Occipital lobe (tissue), 2 donors: ENCODE data around the gene SRGAP2C. TPM values are rescaled to one million over a fixed set of nuclear protein-coding genes. Genes with fewer than 3 reads are reported as not detected.
"Not testable (repeated sequence)": the region's sequence is repeated elsewhere in the genome, so short reads cannot be mapped to it uniquely, and the experiment has no call there.

ENCODE experiments used
- DNase-seq: peaks from one replicate; lab custom pipeline; 2025; lab: John Stamatoyannopoulos, UW
- total RNA-seq: library from RNA; depleted of rRNA; stranded (reverse); fragments of >200 nt; gene quantifications from one replicate; pipeline ENCODE4 v1.2.3, GENCODE V29; 2014

SRGAP2C gene
- total RNA-seq, 1 donor from 2014 or later = 56.6 TPM

DNA sequence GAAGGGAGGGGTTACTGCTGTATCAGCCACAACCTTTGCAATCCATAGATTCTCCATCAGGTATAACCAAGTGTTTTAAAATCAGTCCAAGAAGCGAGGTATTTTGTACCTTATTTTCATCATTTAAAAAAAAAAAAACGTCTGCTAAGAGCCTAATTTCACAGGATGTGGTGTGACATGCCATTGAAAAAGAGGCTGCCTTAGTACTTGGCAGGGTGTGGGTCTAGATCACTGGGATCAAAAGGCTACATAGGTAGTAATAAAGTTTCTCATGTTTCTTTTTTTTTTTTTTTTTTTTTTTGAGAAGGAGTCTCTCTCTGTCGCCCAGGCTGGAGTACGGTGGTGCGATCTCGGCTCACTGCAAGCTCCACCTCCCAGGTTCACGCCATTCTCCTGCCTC lies 192.2 kb downstream of the SRGAP2C start:
- DNase-seq = not testable (repeated sequence)

DNA sequence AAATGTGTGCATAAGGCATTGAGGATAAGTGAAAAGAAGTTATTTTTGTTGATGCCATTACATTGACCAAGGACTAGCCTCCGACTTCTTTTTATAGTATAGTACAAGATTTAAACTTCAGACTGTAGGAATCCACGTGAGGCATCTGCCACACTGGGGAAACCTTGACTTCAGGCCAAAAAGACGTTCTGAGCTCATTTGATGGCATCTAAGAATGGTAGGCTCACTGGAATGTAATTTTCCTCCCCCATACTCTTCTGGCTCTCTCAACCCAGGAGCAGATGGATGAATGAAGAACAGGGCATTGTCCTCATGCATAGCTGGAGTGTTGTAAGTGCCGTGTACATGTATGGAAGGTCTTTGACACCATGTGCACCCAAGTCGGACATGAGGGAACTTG lies 194.0 kb downstream of the SRGAP2C start:
- not testable (repeated sequence) for DNase-seq

DNA sequence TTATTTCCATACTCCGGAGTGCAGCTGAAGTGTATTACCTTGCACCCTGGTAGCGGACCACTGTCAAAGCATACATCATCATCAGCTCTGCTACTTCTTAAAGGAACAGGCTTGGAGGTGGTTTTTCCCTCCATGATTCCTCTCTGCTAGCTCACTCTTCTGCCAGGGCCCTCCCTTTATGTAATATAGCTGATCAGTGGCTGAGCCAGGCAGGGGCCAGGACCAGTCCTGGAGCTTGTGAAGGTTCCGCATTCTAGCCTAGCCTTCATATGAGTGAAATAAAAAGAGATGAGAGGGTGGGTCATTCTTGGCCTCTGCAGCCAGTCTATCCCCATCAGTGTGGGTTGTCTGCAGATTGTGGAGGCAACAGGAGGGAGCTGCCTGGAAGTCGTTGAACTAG lies 200.0 kb downstream of the SRGAP2C start:
- not testable (repeated sequence) for DNase-seq

DNA sequence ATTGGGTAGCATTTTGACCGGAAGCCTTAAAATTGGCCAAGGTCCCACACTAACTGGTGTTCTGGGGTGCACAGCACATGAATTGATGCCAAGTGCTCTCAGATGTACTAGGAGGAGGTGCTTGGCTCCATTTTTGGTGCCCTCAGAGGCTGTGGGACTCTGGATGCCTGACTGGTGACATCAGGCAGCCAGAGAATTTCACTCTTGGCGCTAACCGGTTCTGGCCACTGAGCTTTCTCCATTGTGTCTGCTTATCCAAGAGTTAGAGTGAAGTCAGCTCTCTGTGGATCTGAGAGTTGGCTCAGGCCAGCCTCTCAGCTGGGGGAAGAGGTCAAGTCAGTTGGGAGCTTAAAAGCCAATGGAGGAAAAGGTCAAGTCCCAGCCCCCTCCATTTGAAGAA lies 200.4 kb downstream of the SRGAP2C start:
- not testable (repeated sequence) for DNase-seq

DNA sequence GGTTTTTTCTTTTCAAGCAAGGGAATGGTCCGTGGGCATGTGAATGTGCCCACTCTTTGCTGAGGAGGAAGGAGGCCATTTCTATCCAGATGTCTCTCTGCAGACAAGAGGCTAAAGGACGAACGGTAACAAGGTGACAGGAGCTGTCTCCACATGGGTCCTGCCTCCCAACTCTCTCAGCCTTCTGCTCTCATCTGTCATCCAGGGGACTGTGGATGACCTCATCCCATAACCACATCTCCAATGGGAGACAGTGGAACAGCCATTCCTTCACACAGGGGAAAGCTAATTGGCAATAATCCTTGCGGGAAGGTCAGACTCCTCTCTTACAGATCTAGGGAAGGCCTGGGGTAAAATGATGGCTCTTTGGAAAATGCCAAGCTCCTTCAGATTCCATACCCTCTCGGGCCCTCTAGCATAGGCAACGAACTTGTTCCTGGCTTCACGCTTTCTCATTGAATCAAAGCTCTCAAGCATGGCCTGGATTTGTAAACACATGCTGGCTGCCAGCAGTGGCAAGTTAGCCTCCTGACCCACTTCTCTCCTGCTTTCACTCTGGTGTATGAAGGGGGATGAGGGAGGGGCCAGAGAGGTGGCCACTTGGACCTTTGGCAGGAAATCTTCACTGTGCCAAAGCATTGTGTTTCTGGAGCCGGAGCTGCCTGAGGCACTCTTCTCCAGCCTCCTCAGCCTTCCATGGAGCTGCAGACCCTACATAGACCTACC lies 201.0 kb downstream of the SRGAP2C start:
- not testable (repeated sequence) for DNase-seq

DNA sequence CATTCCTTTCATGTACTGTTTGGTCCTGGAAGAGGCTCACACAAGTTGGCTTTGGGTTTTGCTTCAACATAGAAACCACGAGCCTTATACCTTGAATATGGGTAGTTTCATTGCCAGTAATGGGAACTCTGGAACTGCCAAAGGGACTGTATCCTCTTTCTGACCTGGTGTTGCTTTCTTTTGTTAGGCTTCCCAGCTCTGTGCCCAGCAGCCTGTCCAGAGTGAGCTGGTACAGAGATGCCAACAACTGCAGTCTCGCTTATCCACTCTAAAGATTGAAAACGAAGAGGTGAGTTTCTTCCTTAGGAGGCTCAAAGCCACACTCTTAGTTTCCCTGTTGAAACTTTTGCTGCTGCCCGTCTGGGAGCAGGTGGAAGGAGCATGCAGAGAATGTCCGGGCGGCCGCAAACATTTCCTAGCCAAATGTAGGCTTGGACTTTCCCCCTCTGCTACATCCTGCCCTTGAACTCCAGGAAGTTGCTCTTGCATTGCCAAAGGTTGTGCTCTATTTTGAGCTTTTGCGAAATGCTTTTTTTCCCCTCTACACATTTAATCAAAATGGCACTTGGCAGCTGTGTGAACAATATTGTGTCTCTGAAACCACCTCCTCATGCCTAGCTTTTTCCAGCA lies 201.7 kb downstream of the SRGAP2C start:
- not testable (repeated sequence) for DNase-seq

DNA sequence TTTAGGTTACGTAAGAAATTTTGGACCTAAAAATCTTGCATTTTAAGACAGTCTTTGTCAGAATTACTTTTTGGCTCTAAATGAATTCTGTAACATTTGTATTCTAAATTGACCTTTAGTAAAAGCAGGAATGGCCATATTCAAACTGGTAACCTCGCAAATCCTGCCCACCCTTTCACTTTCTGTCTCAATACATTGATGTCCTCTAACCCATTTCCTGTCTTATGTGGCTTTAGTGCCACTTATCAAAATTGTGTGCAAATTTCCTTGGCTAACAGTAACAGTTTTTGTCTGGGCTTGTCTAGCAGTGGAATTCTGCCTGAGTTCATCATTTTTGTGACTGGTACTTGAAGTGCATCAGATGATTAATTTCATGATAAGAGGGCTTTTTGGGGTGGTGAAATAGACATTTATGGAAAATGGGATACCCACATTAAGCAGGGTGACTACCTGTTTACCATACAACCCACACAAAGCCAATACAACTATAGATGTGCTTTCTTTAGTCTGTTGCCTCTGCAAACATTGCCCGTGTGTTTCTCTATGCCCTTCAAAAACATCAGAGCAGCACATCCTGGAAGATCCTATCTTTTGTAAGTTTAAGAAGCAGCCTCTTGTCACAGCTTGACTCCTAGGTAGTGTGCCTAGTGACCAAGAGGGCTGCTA lies 205.3 kb downstream of the SRGAP2C start:
- DNase-seq = not testable (repeated sequence)

DNA sequence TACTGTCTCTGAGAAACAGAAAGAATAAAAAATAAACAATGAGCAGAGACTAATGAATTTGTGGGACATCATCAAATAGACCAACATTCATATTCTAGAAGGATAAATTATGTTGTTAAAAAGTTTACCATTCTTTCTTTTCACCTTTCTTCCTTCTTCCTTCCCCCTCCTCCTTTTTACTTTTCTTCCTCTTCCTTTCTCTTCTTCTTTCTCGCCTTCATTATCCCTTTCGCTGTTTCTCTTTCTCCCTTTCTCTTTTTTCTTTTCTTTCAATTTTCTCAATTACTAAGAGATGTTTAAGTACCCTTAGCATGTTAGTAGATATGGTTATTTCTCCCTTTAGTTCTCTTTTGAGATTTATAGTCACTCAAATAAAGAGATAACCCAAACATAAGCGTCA lies 207.4 kb downstream of the SRGAP2C start:
- not testable (repeated sequence) for DNase-seq

DNA sequence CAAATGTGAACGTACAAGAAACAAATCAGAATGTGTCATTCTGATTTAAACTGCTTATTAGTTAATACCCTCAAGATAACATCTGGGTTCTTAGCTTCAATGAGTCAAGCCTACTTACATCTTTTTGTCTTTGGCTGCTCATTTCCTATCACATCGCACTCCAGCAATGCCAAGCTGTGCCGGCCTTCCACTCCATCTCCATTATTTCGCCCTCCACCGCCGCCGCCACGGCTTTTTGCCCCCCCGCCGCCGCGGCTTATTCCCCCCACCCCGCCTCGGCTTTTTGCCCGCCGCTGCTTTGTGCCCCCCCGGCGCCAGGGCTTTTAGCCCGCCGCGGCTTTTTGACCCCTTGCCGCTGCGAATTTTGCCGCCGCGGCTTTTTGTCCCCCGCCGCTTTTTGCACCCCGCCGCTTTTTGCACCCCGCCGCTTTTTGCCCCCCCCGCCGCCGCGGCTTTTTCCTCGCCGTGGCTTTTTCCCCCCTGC lies 211.0 kb downstream of the SRGAP2C start:
- DNase-seq = not testable (repeated sequence)

DNA sequence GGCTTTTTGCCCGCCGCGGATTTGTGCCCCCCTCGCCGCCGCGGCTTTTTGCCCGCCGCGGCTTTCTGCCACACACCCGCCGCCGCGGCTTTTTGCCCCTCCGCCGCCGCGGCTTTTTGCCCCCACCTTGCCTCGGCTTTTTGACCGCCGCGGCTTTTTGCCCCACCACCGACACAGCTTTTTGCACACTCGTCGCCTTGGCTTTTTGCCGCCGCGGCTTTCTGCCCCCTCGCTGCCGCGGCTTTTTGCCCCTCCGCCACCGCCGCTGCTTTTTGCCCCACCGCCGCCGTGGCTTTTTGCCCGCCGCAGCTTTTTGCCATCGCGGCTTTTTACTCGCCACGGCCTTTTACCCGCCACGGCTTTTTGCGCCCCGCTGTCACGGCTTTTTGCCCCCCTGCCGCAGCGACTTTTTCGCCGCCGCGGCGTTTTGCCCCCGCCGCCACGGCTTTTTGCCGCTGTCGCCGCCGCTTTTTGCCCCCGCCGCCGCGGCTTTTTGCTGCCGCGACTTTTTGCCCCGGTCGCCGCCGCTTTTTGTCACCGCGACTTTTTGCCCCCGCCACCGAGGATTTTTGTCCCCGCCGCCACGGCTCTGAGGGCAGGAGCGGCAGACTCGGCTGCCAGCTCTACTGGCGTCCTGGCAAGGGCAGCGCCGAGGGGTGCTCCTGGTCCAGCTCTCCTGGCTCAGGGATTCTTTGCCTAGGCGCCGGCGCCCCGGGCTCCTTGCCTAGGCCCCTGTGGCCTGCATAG lies 211.7 kb downstream of the SRGAP2C start:
- DNase-seq = not testable (repeated sequence)

DNA sequence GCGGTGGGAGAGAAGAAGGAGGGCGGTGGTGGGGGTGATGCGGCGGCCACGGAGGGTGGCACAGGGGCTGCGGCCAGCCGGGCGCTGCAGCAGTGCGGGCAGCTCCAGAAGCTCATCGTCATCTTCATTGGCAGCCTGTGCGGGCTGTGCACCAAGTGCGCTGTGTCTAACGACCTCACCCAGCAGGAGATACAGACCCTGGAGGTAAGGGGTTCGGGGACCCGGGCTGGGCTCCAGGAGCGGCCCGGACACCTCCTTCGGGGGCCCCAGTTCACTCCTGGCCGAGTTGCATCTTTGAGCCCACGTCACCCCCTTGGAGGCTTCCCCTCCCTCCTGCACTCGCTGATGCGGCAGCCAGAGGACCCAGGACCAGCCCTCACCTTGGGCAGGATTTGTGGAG lies 212.3 kb downstream of the SRGAP2C start:
- DNase-seq = not testable (repeated sequence)

DNA sequence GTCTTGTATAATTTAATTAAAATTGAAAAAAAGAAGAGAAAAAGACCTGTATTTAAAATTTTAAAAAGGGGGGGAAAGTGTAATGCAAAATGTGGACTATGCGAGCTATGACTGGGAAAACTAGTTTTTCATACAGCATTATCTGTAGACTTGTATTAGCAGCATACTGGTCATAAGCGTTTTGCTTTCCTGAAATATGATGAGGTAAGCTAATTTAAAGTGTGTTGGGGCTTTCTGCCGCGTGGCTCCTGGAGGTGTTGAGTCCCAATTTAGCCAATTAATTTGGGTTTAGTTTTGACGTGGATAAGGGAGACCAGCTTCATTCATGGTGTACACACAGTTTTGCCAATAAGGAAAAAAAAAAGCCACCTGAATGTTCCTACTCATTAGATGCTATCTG lies 214.4 kb downstream of the SRGAP2C start:
- not testable (repeated sequence) for DNase-seq

DNA sequence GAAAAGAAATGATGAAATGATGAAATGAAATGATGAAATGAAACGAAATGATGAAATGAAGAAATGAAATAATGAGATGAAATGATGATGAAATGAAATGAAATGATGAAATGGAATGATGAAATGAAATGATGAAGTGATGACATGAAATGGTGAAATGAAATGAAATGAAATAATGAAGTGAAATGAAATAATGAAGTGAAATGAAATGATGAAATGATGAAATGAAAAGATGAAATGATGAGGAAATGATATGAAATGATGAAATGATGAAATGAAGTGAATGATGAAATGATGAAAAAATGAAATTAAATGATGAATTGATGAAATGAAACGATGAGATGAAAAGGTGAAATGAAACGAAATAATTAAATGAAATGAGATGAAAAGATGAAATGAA lies 215.3 kb downstream of the SRGAP2C start:
- not testable (repeated sequence) for DNase-seq

DNA sequence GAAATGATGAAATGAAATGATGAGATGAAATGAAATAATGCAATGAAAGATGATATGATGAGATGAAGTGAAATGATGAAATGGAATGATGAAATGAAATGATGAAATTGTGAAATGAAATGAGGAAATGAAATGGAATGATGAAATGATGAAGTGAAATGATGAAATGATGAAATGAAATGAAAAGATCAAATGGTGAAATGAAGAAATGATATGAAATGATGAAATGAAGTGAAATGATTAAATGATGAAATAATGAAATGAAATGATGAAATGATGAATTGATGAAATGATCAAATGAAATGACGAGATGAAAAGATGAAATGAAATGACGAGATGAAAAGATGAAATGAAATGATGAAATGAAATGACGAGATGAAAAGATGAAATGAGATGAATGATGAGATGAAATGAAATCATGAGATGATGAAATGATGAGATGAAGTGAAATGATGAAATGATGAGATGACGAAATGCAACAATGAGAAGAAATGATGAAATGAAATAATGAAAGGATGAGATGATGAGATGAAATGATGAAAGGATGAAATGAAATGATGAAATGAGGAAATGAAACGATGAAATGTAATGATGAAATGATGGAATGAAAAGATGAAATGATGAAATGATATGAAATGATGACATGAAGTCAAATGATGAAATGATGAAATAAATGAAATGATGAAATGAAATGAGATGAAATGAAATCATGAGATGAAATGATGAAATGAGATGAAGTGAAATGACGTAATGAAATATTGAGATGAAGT lies 216.0 kb downstream of the SRGAP2C start:
- DNase-seq = not testable (repeated sequence)

DNA sequence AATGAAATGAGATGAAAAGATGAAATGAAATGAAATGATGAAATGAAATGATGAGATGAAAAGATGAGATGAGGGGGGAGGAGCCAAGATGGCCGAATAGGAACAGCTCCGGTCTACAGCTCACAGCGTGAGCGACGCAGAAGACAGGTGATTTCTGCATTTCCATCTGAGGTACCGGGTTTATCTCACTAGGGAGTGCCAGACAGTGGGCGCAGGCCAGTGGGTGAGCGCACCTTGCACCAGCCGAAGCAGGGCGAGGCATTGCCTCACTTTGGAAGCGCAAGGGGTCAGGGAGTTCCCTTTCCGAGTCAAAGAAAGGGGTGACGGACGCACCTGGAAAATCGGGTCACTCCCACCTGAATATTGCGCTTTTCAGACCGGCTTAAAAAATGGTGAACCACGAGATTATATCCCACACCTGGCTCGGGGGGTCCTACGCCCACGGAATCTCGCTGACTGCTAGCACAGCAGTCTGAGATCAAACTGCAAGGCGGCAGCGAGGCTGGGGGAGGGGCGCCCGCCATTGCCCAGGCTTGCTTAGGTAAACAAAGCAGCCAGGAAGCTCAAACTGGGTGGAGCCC lies 216.7 kb downstream of the SRGAP2C start:
- DNase-seq = not testable (repeated sequence)

DNA sequence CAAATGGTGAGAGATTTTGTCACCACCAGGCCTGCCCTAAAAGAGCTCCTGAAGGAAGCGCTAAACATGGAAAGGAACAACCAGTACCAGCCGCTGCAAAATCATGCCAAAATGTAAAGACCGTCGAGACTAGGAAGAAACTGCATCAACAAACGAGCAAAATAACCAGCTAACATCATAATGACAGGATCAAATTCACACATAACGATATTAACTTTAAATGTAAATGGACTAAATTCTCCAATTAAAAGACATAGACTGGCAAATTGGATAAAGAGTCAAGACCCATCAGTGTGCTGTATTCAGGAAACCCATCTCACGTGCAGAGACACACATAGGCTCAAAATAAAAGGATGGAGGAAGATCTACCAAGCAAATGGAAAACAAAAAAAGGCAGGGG lies 218.5 kb downstream of the SRGAP2C start:
- not testable (repeated sequence) for DNase-seq

DNA sequence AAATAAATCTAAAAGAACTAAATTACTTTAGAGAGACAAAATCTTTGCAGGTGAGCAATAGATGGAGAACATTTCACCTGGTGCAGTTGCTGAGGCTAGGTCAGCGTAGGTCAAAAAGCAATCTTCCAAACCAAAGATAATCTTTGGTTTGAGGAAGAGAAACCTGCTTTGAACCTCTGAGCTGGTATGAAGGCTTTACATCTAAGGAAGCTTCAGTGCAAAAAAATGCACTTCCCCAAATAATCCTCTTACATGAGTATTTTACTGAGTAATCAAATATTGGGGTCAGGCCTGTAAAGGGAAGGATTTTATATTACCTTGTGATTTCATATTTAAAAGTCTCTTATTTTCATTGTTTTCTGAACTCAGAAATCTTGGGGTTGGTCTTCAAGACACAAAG lies 223.6 kb downstream of the SRGAP2C start:
- DNase-seq = no peak

DNA sequence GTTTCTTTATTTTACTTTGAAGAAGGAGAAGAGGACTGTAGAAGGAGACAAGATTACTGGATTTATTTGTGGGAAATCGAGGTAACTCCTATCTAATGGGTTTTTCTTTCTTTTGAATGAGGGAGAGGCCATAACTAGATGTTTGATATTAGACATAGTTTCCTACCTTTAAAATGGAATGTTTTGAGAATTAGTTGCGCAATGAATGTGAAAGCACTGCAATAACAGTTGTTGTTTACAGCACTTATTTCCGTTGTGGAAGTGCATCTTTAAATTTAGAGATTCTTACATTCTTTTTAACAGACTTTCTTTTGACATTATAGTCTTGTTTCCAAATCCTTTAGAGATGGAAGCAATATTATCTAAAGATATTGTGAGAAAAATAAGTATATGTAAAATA lies 229.0 kb downstream of the SRGAP2C start:
- no peak for DNase-seq

DNA sequence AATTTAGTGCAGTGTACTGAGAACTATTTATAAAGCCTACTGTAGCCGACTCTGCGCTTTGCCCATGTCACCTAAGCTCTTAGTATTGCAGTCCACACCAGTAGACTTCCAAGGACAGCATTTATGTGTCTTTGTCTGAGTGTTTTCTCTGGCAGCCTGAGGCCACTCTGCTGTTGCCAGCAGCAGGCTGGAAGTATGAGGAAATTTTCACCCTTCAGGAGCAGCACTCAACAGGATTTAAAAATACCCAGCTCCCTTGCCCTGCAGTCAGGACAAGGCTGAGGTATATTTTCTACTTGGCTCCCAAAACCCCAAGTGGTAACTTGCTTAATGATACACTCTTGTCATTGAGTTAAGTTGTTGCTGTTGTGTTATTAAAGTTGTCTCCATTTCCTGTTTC lies 230.1 kb downstream of the SRGAP2C start:
- DNase-seq = no peak

DNA sequence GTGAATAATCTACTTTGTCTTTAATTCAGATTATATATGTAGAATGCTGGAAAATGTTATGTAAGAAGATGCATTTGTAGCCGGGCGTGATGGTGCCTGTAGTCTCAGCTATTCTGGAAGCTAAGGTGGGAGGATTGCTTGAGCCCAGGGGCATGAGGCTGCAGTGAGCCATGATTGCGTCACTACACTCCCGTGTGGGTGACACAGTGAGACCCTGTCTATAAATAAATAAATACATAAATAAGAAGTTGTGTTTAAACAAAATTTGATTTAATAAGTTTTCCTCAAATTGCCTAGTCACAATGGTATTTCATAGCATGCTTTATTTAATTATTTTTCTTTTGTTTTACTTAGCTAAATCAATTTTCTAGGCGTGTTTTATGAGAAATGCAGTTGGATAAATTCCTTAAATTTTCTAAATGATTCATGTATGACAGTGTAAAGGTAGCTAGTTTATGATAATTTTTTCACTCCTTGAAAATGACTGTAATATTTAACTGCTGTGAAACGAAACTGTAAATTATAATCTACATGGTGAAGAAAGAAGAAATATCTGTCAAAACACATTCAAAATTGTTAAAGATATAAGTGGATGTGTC lies 232.6 kb downstream of the SRGAP2C start:
- no peak for DNase-seq
